GM21390 (cell line): ENCODE data around the gene MYH2.
"Not testable (repeated sequence)": the region's sequence is repeated elsewhere in the genome, so short reads cannot be mapped to it uniquely, and the experiment has no call there.

ENCODE experiments used
- ATAC-seq: cut with Tn5 transposase; IDR thresholded peaks from one replicate; pipeline ENCODE4 v1.9.1; 2021; ENCODE audit not compliant: unreplicated experiment

Gene MYH2

DNA sequence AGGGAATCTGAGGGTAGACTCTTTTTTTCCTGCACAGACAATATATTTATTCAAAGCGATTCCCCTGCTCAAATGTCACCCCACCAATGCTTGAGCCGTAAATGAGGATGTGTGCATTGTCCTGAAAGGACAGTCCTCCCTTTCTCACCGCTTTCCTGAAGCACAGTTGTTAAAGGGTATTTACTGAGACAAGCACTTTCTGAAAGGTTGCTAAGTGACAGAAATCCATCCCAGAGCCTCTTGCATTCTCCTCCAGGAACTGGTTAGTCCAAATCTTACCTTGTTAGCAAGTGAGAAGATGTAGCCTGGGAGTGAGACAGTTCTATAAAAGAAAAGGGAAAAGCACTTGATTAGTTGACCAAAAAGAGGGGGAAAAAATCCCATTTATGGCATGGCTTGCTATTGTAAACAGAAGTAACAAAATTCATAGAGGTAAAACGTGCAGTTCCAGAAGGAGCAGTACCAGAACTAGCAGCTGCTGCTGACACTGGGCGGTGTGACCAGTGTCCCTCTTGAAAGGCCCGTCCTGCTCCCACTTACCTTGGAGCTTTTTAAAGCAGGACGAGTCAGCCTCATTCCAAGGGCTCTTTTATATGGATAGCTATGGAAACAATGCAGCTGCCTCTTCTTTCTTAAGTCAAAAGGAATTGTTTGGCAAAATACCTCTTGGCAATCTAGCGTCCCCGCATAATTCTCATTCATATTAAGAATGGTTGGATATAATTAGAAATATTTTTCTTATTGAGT lies at the start of gene MYH2:
Gene MYH2, minus strand, starts transcription at position 563 of the 747 bp plus-strand sequence. CDS start 1,738 bp downstream, outside the sequence.
- no peak for ATAC-seq

DNA sequence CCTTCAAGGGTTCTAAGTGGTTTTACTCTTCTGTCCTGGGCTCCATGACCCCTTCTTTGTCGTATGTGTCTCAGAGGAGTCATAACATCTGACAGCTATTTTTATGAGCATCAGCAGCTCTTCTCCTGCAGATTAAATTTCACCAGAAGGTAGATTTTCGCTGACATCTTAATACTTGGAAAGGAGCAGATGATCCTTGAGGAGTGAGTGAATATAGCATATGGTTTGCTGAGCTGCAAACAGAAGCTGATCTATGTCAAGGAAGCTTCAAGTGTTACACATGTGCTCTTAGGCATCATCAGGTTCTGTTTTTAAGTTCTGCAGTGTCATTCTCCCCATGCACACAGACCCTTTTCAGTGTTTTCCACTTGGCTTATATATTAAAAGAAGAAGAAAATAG lies 49.2 kb upstream of the MYH2 start:
- no peak for ATAC-seq

GRCh38 chr17:10589553-10590145 lies 40.2 kb upstream of the MYH2 start:
- no peak for ATAC-seq

DNA sequence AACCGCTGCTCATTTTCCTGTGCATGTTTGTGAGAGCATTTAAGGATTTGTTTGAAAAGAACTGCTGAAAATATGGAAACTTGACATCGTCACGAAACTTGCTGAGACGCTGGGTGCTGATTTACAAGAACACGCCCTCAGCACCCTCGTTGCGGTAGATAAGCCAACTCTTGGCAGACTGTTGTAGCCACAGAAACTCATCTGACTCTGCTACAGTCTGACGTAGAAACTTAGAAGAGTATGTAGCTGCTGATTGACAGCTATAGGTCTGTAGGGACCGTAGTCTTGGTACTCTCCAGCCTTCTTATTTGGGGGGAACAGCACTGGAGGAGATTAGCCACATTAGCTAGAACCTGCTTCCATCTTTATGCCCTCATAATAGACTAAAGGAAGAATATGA lies 36.1 kb upstream of the MYH2 start:
- no peak for ATAC-seq

GRCh38 chr17:10583834-10584233 lies 34.4 kb upstream of the MYH2 start:
- ATAC-seq = no peak

- ATAC-seq = no peak
Observed at GRCh38 chr17:10579270-10579669, 29.8 kb upstream of the MYH2 start.

- no peak for ATAC-seq
Observed at GRCh38 chr17:10574324-10574723, 24.9 kb upstream of the MYH2 start.

- ATAC-seq = no peak
Observed at GRCh38 chr17:10563991-10564660, 14.7 kb upstream of the MYH2 start.

DNA sequence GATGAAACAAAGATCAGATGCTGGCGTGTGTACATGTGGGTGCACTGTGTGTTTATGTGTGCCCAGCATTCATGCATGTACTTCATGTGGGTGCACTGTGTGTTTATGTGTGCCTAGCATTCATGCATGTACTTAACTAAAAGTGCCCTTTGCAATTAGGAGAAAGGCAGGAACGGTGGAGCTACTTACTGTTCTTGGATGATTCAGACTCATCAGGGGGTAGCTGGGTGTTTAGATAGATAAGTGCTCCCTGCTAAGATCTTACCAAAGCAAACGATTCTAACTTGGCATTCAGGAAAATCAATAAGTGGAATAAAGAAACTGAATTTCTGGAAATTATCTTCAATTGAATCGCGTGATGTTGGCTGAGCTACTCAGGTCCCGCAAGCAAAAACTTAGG lies 8.6 kb upstream of the MYH2 start:
- ATAC-seq = no peak

- ATAC-seq = no peak
Observed at GRCh38 chr17:10557422-10557821, 8.0 kb upstream of the MYH2 start.

DNA sequence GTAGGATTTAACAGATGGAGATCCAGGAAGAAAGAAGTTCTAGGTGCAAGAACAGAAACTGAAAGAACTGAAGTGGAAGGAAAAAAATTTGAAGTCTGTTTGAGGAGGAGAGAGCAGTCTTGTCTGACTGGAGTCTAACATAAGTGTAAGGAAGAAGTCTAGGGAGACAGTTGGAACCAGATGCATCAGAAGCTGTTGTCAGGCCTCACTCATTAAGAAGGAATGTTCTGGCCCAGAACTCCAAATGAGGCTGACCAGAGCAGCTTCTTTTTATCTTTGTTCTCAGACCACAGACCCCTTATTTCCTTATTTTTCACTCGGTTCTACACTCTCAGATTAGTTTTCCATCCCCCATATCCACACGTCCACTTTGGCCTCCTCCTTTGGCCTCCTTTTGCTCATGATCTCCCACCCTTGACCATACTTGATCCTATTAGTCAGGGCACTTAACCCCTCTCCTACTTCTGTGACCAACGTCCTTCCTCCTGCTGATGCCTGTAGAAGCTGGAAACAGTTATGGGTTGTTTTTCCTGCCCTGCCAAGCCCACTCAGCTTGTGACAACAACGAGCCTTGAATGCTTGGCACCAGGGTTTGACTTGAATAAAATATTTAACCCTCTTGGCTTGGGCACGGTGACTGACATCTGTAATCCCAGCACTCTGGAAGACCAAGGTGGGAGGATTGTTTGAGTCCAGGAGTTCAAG lies 7.0 kb upstream of the MYH2 start:
- ATAC-seq = no peak

GRCh38 chr17:10550014-10550413 lies 556 bp upstream of the MYH2 start:
- ATAC-seq = no peak

DNA sequence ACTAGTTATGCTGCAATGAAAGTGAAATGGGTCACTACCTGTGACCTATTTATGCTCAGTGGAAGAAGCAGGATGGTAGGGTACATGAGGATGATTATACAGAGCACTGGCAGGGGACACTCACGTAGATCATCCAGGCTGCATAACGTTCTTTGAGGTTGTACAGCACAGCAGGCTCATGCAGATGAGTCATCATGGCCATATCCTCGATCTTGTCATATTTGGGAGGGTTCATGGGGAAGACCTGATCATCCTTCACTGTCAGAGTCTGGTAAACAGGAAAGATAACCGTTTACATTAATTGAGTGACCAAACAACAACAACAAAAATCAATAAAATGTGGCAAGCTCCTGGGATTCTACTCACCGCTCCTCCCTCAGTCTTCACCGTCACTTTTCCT lies 2.1 kb downstream of the MYH2 start:
- no peak for ATAC-seq

- ATAC-seq = not testable (repeated sequence)
Observed at GRCh38 chr17:10543486-10543885, 6.0 kb downstream of the MYH2 start.

- not testable (repeated sequence) for ATAC-seq
Observed at GRCh38 chr17:10541179-10541578, 8.3 kb downstream of the MYH2 start.

DNA sequence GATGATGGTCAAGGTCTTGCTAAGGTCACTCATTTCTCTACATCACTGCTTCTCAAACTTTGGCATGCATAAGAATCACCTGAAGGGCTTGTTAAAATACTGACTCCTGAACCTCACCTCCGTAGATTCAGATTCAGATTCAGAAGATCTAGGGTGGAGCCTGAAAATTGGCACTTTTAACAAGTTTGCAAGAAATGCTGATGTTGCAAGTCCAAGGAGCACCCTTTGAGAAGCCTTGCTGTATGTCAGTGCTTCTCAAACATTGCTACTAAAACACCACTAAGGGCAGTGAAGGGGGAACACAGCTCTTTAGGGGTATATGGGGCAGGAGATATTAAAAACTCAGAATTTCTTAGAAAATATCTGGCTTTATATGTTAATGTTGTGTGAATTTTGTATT lies 17.4 kb downstream of the MYH2 start:
- ATAC-seq = no peak

GRCh38 chr17:10527419-10527818 lies 22.0 kb downstream of the MYH2 start:
- ATAC-seq = no peak

DNA sequence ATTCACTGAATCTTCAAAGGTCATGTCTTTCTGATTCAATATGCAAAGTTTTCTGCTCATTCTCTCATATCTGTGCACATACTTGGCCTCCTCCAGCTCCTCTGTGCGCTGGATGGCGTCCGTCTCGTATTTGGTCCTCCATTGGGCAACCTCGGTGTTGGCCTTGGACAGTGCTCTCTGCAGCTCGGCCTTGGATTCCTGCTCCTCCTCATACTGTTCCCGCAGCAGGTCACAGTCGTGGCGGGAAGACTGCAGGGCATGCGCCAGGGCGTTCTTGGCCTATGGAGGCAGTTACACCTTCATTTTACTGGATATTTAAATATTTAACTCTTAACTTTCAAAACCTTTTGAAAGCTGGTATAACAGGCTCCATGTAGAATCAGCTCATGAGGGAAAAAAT lies 22.9 kb downstream of the MYH2 start:
- no peak for ATAC-seq

DNA sequence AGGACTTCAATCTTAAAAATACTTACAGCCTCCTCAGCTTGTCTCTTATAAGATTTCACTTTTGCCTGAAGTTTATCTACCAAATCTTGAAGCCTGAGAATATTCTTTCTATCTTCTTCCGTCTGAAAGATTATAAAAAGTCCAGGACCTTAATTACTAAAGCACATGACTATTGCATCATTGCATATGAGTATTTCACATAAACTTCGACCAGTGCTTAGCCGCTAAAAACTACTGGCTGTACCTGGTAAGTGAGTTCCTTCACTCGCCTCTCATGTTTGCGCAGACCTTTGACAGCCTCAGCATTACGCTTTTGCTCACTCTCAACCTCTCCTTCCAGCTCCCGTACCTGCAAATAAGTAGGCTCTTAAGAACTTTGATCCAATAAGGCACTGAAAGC lies 26.4 kb downstream of the MYH2 start:
- no peak for ATAC-seq

GRCh38 chr17:10521949-10522348 lies 27.5 kb downstream of the MYH2 start:
- ATAC-seq = no peak

DNA sequence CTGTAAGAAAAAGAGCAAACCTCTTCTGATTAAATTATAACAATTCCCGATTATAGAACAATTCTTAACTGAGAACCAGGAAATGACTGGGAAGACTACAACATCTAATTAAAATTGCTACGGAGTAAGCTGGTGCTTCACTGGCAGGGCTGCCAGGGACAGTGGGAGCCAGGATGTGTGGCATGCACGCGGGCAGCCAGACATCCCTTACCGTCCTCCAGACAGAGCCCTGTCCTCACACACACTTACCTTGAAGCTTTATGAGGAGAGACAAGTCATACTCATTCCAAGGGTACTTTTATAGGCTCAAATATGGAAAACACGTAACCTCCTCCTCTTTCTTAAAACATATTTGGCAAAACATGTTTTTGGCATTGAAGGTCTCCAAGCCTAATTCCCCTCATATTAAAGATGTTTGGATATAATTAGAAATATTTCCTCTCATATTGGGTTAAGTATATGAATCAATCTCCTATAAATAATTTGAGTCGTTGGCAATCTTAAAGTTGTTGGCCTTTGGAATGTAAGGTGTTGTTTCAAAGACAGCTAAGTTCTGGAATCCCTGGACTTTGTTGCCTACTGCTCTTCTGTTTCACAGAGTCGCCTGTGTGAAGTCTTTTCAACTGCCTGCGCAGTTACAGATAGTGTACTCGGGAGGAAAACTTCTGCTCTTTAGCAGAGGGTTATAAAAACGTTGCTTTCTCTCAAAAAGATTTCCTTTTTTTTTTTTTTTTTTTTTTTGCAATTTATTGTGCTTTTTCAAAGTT lies 31.0 kb downstream of the MYH2 start, which contains the start of gene MYH1:
Gene MYH1, minus strand, starts transcription at position 272 of the 767 bp plus-strand sequence. CDS start 1,900 bp downstream, outside the sequence.
- no peak for ATAC-seq
